ENCODE results near the gene LRRC36. TPM values are rescaled to one million over a fixed set of nuclear protein-coding genes. Genes with fewer than 3 reads are reported as not detected.

Gene LRRC36
- total RNA-seq, 2 experiments from 2014 or later, result 0.81 to 0.90 TPM

DNA sequence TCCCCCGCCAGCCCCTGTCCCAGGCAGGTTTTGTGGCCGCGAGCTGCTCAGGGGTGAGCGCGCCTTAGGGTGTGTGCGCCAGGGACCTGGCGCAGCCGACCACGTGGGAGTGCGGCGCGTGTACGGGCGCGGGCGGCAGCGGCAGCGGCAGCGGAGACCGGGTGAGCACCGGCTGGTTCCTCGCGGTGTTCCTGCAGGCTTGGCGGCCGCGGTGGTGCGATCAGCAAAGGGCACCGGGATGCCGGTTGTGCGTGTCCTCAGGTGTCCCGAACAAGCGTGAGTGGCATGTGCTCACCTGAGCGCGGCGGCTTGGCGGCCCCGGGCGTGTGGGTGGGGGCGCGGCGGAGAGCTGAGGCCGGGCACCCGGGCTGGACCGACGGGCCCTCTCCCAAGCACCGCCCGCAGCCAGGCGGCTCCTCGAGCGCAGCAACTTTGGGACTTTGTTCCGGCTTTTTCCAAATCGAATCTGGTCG, 103.9 kb downstream of the LRRC36 start:
- peak; percentile 55 for ATAC-seq
- peak overlapping the region; percentile 63 for H3K27ac Mint-ChIP-seq
- DNase-seq, result peak; percentile 42
- no peaks in the 10 kb centered on the region for H3K36me3 Mint-ChIP-seq (ENCODE audit: low read depth)
- no peaks in the 10 kb centered on the region for H3K9me3 Mint-ChIP-seq
- H3K4me1 Mint-ChIP-seq (ENCODE audit: low read depth), result peaks cover 7% of the 10 kb centered on the region
- intact Hi-C loops (cut with micrococcal nuclease), result no loop called here
- TF ChIP-seq, protein P1, sequence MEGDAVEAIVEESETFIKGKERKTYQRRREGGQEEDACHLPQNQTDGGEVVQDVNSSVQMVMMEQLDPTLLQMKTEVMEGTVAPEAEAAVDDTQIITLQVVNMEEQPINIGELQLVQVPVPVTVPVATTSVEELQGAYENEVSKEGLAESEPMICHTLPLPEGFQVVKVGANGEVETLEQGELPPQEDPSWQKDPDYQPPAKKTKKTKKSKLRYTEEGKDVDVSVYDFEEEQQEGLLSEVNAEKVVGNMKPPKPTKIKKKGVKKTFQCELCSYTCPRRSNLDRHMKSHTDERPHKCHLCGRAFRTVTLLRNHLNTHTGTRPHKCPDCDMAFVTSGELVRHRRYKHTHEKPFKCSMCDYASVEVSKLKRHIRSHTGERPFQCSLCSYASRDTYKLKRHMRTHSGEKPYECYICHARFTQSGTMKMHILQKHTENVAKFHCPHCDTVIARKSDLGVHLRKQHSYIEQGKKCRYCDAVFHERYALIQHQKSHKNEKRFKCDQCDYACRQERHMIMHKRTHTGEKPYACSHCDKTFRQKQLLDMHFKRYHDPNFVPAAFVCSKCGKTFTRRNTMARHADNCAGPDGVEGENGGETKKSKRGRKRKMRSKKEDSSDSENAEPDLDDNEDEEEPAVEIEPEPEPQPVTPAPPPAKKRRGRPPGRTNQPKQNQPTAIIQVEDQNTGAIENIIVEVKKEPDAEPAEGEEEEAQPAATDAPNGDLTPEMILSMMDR (IDR thresholded peaks at IDR 0.05), result no peak
- CTCF ChIA-PET, result interaction anchor here (0.9 to 2.5 kb wide), 3 partner anchors 17 to 91 kb away, joined by 3 to 9 read pairs (median 6); no protein-coding TSS in a partner anchor
- POLR2A ChIA-PET, result interaction anchor here (1.1 to 2.1 kb wide), 2 partner anchors 10 to 233 kb away, joined by 3 to 8 read pairs; no protein-coding TSS in a partner anchor
- peaks cover 36% of the 10 kb centered on the region for H3K27me3 Mint-ChIP-seq
- H3K4me3 Mint-ChIP-seq, result peak overlapping the region; percentile 77

DNA sequence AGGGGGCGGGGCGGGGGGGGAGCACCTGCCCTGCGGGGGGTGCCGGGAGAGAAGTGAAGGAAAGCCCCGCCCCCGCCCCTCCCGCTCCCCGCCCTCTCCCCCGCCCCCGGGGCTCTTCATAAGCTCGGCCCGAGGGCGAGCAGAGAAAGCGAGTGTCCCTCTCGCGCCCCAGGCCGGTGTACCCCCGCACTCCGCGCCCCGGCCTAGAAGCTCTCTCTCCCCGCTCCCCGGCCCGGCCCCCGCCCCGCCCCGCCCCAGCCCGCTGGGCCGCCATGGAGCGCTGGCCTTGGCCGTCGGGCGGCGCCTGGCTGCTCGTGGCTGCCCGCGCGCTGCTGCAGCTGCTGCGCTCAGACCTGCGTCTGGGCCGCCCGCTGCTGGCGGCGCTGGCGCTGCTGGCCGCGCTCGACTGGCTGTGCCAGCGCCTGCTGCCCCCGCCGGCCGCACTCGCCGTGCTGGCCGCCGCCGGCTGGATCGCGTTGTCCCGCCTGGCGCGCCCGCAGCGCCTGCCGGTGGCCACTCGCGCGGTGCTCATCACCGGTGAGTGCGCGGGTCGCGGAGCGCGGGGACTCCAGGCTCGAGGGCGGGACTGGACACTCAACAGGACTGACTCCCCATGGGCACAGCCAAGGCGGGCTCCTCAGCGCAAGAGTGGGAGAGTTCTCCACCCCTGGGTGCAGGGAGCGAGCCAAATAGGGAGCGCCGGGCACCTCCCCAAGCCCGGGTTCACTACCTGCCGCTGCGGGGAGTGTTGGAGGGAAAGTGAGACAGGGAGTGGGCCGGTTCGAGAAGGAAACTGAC, 104.6 kb downstream of the LRRC36 start, which contains the start of gene HSD11B2:
Gene HSD11B2, plus strand, starts transcription at position 145 of the 798 bp plus-strand sequence. Its CDS starts 128 bp downstream, at position 273.
- H3K9me3 Mint-ChIP-seq, result no peaks in the 10 kb centered on the region
- peak within 1 kb of the TSS; percentile 77 for H3K4me3 Mint-ChIP-seq
- intact Hi-C loops (cut with micrococcal nuclease), result no loop called here
- ChIA-PET POLR2A (interaction anchor here (0.6 to 2.1 kb wide), 4 partner anchors 8 to 234 kb away, joined by 3 to 8 read pairs (median 4); no protein-coding TSS in a partner anchor), CTCF (interaction anchor here (0.9 to 2.5 kb wide), 4 partner anchors 16 to 90 kb away, joined by 3 to 9 read pairs (median 5); no protein-coding TSS in a partner anchor)
- ATAC-seq (peak; percentile 41), DNase-seq (peak; percentile 22)
- H3K27me3 Mint-ChIP-seq, result peaks cover 36% of the 10 kb centered on the region
- TF ChIP-seq, protein P1 (IDR thresholded peaks at IDR 0.05), result no peak
- H3K4me1 Mint-ChIP-seq (ENCODE audit: low read depth), result peaks cover 7% of the 10 kb centered on the region
- H3K27ac Mint-ChIP-seq, result peak within 1 kb of the TSS; percentile 63
- H3K36me3 Mint-ChIP-seq (ENCODE audit: low read depth), result no peaks in the 10 kb centered on the region

DNA sequence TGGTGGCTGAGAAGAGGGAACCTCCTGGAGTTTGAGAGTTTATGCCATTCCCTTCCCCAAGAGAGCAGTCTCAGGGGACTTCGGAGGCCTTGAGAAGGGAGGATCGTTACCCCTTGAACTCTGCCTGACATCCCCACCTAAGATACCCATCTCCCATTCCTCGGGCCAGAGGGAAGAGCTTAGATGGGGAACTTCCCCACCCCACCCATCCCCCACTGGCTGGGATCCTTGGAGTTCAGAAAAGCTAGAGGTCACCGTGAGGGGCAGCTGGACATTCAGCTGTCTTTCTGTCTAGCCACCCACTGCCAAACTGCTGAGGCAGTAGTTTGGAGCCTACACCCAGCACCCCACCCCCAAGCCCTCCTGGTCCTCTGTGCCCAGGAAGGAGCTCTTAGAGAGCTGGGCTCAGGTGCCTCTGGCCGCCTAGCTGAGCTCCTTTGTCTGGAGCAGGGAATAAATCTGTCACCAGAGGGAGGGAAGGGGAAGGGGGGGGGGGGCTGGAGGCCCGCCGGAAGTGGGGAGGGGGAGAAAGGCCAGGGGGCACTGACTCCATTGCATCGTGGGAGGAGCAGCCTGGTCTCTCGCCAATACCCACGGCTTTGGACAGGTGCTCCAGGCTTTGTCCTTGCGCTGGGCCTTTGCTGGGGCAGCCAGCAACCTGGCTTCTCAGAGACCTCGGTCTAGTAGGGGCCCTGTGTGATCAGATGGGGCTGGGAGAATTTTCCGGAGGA, 105.3 kb downstream of the LRRC36 start:
- peaks cover 7% of the 10 kb centered on the region for H3K4me1 Mint-ChIP-seq (ENCODE audit: low read depth)
- POLR2A ChIA-PET, result interaction anchor here (0.8 to 2.1 kb wide), 3 partner anchors 8 to 184 kb away, joined by 3 to 8 read pairs (median 6); no protein-coding TSS in a partner anchor
- TF ChIP-seq, protein P1 (IDR thresholded peaks at IDR 0.05), result no peak

DNA sequence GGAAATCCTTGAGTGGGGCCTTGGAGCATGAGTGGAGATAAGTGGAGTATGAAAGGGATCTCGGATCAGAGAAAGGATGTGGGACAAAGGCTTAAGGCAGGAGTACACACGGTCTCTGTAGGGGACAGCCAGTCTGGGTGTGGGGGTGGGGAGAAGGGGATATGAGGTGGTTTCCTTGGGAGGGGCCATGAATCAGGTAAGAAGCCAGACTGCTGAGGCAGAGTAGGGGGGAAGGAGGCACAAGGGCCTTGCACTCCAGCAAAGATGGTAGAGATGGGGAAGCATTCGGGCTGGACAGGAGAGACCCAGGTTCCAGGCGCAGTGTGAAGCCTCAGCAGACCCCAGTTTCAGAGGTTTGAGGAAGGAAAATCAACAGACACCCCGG, 105.9 kb downstream of the LRRC36 start:
- Mint-ChIP-seq H3K27ac (no peak overlapping the region), H3K4me1 (ENCODE audit: low read depth) (peaks cover 7% of the 10 kb centered on the region), H3K4me3 (peak overlapping the region; percentile 31), H3K36me3 (ENCODE audit: low read depth) (no peaks in the 10 kb centered on the region), H3K9me3 (no peaks in the 10 kb centered on the region), H3K27me3 (peaks cover 28% of the 10 kb centered on the region)
- no peak for DNase-seq
- ChIA-PET POLR2A (interaction anchor here (0.8 to 1.0 kb wide), 2 partner anchors 9 to 185 kb away, joined by 3 to 6 read pairs; no protein-coding TSS in a partner anchor), CTCF (interaction anchor here (0.9 to 2.5 kb wide), 3 partner anchors 13 to 33 kb away, joined by 4 to 9 read pairs (median 6); no protein-coding TSS in a partner anchor)
- ATAC-seq, result no peak
- TF ChIP-seq, protein P1 (IDR thresholded peaks at IDR 0.05), result no peak
- intact Hi-C loops (cut with micrococcal nuclease), result no loop called here

More for the DNA sequence above, 105.3 kb downstream of the LRRC36 start:
- H3K27me3 Mint-ChIP-seq, result peaks cover 31% of the 10 kb centered on the region
- H3K36me3 Mint-ChIP-seq (ENCODE audit: low read depth), result no peaks in the 10 kb centered on the region
- DNase-seq (no peak), ATAC-seq (no peak)
- H3K27ac Mint-ChIP-seq, result no peak overlapping the region
- CTCF ChIA-PET, result interaction anchor here (0.9 to 2.5 kb wide), 3 partner anchors 13 to 34 kb away, joined by 4 to 9 read pairs (median 6); no protein-coding TSS in a partner anchor
- intact Hi-C loops (cut with micrococcal nuclease), result no loop called here
- peak overlapping the region; percentile 62 for H3K4me3 Mint-ChIP-seq
- H3K9me3 Mint-ChIP-seq, result no peaks in the 10 kb centered on the region

All from activated CD8-positive, alpha-beta T cell treated with anti-CD3 and anti-CD28 coated beads for 36 hours (primary cell).